Esophagus squamous epithelium (tissue), 4 donors: ENCODE measurements around the gene ZNF296.

Experiments
- CTCF ChIP-seq, 6 experiments: fragments of 450-650 bp in 4 of 6; fragments of 200-600 bp in 2 of 6; sonication (generic) in 2 of 6; IDR thresholded peaks; one replicate each; pipeline ENCODE4 v1.5.1; 2016 to 2019; ENCODE audit warnings: antibody characterized with exemption in 6 of 6, mild to moderate bottlenecking in 4 of 6, moderate library complexity in 4 of 6
- POLR2A ChIP-seq, 4 donors: fragments of 450-650 bp; IDR thresholded peaks; one replicate each; pipeline ENCODE4 v1.6.1; 2017; ENCODE audit warnings: antibody characterized with exemption in 4 of 4, mild to moderate bottlenecking in 4 of 4, moderate library complexity in 3 of 4

- TF ChIP-seq CTCF (IDR thresholded peaks at IDR 0.05) (no peak), POLR2A (IDR thresholded peaks at IDR 0.05) (no peak)
Observed at GRCh38 chr19:45023048-45023447, 53.2 kb downstream of the ZNF296 start.
